Bronchial epithelial cell (primary cell): Measurements from ENCODE around the gene NEK3. TPM values are rescaled to one million over a fixed set of nuclear protein-coding genes. Genes with fewer than 3 reads are reported as not detected.
A peak's percentile ranks its signal among the peaks of the same experiment; 100 is the strongest.
"Not testable (repeated sequence)": the region's sequence is repeated elsewhere in the genome, so short reads cannot be mapped to it uniquely, and the experiment has no call there.

ENCODE experiments used
- DNase-seq: peaks from one replicate; pipeline ENCODE4 v3.0.0-alpha.2; 2010; ENCODE audit warnings: low read depth
- FAIRE-seq: peaks from 2 replicates; lab custom pipeline; 2011; peaks lifted over from hg19 to GRCh38; lab: Jason Lieb, UNC
- H3K27me3 ChIP-seq: 2 replicates; pipeline ENCODE4 v1.5.1; 2011; ENCODE audit warnings: low read length; ENCODE audit not compliant: control insufficient read depth, insufficient read depth
- H3K36me3 ChIP-seq: 2 replicates; pipeline ENCODE4 v1.5.1; 2011; ENCODE audit warnings: low read length; ENCODE audit not compliant: control insufficient read depth, insufficient read depth
- H3K4me3 ChIP-seq: 2 replicates; pipeline ENCODE4 v1.5.1; 2011; ENCODE audit warnings: mild to moderate bottlenecking, low read depth, low read length, control low read depth
- total RNA-seq: library from RNA; depleted of rRNA; stranded (reverse); fragments of >200 nt; gene quantifications from 2 replicates; pipeline ENCODE4 v1.2.1, GENCODE V29; 2014
- TF ChIP-seq, protein P1 (sequence below): IDR thresholded peaks from 2 replicates; pipeline ENCODE4 v1.5.1; 2011; ENCODE audit warnings: mild to moderate bottlenecking, moderate library complexity, low read length, control low read depth, inconsistent platforms; ENCODE audit not compliant: insufficient read depth, severe bottlenecking

The NEK3 gene
- 6.8 and 9.3 TPM in 2 replicates for total RNA-seq

GRCh38 chr13:52159159-52159982, at the start of gene NEK3:
NEK3 (minus strand) TSS chr13:52159597; CDS start chr13:52156191, 3,406 bp downstream.
- H3K36me3 ChIP-seq, result no peaks in the 10 kb centered on the region
- H3K27me3 ChIP-seq, result no peaks in the 10 kb centered on the region
- DNase-seq (peak; percentile 32), FAIRE-seq (no peak)
- TF ChIP-seq, protein P1, sequence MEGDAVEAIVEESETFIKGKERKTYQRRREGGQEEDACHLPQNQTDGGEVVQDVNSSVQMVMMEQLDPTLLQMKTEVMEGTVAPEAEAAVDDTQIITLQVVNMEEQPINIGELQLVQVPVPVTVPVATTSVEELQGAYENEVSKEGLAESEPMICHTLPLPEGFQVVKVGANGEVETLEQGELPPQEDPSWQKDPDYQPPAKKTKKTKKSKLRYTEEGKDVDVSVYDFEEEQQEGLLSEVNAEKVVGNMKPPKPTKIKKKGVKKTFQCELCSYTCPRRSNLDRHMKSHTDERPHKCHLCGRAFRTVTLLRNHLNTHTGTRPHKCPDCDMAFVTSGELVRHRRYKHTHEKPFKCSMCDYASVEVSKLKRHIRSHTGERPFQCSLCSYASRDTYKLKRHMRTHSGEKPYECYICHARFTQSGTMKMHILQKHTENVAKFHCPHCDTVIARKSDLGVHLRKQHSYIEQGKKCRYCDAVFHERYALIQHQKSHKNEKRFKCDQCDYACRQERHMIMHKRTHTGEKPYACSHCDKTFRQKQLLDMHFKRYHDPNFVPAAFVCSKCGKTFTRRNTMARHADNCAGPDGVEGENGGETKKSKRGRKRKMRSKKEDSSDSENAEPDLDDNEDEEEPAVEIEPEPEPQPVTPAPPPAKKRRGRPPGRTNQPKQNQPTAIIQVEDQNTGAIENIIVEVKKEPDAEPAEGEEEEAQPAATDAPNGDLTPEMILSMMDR, result no peak
- H3K4me3 ChIP-seq, result peak within 1 kb of the TSS; percentile 75

GRCh38 chr13:52208384-52208783, 49.0 kb upstream of the NEK3 start:
- not testable (repeated sequence) for H3K27me3 ChIP-seq, DNase-seq, FAIRE-seq, H3K36me3 ChIP-seq, H3K4me3 ChIP-seq

DNA sequence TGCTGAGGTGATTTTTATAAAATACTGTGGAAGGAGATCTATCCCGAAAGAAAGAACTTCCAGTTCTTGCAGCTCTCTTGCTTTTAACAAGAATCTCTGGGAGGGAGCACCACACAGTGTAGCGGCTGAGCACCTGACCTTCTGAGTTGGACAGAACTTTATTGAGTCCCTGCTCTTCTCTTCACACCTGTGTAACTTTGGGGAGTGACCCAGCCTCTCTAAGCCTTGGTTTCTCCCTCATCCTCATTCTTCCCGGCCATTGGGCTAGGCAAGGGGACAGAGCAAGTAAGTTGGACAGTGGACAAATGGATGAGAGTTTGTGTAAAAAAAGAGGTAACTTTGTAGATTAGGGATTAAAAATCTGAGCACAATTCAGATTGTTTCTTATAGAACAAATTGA, 48.5 kb upstream of the NEK3 start:
- H3K4me3 ChIP-seq, H3K36me3 ChIP-seq, DNase-seq, FAIRE-seq, H3K27me3 ChIP-seq: not testable (repeated sequence)

DNA sequence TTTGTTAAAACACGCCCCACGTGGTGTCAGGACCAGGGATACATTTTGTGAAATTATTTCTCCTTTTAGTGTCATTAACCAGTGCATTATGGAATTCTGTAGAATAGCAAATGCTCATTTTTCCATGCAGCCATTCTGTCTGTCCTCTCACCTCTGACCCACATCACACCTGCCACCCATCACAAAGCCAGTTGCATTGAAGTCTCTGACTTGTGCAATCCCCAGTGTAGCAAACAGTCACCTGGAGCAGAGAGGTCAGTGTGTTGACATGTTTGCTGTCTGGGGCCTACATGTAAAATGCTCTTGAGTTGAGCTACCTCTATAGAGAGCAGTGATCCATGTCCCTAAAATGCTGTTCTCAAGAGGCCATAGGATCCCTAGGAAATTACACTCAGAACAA, 47.9 kb upstream of the NEK3 start:
- H3K4me3 ChIP-seq, H3K36me3 ChIP-seq, FAIRE-seq, H3K27me3 ChIP-seq, DNase-seq: not testable (repeated sequence)

DNA sequence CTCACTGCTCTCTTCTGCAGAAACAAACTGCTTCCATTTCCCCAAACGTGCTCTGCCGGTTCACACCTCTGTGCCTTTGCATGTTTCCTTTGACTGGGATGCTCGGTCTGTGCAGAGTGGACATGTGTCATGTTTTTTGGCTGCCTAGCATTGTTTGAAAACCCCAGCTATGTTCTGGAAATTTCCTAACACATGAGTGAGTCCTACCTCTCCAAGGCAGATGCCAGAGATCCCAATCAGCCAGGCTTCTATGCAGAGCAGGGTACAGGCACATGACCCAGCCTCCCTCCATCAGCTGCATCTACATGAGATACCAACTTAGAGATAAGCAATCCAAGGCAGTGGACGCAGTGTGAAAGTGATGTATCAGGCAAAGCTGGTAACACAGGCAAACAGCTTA, 45.1 kb upstream of the NEK3 start:
- not testable (repeated sequence) for FAIRE-seq, DNase-seq, H3K4me3 ChIP-seq, H3K27me3 ChIP-seq, H3K36me3 ChIP-seq

DNA sequence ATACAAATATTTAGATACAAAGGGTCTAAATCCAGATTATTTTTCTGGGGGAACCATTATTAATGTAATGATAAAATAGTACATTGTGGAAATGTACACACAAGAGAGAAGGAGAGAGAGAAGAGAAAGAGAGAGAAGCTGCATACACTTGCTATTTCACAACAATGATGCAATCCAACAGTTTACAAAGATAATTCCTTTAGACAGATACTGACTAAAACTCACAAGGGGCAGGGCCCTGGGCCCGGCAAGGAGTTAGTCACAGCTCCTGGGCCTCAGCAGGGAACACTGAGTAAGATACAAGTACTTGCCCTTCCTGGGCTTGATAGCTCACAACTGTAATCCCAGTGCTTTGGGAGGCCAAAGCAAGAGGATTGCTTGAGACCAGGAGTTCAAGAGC, 44.5 kb upstream of the NEK3 start:
- FAIRE-seq, H3K27me3 ChIP-seq, H3K36me3 ChIP-seq, H3K4me3 ChIP-seq: not testable (repeated sequence)
- peak; percentile 85 for DNase-seq

DNA sequence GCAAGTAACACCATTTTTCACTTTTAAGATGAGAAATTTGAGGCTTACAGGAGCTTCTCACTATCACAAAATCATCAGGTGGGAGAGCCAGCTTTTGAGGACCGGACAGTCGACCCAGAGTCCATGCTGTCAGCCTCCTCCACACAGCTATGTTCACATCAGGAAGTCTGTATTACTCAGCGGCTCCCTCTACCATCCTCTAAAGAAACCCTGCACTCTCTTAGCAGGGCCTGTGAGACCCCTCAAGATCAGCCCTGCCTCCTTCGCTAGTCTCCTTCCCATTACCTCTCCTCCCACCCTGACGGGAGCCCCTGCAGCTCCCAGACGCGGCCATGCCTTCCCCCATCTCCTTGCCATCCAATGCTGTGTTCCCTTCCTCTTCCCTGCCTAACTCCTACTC, 43.1 kb upstream of the NEK3 start:
- H3K27me3 ChIP-seq, FAIRE-seq, DNase-seq, H3K36me3 ChIP-seq, H3K4me3 ChIP-seq: not testable (repeated sequence)

DNA sequence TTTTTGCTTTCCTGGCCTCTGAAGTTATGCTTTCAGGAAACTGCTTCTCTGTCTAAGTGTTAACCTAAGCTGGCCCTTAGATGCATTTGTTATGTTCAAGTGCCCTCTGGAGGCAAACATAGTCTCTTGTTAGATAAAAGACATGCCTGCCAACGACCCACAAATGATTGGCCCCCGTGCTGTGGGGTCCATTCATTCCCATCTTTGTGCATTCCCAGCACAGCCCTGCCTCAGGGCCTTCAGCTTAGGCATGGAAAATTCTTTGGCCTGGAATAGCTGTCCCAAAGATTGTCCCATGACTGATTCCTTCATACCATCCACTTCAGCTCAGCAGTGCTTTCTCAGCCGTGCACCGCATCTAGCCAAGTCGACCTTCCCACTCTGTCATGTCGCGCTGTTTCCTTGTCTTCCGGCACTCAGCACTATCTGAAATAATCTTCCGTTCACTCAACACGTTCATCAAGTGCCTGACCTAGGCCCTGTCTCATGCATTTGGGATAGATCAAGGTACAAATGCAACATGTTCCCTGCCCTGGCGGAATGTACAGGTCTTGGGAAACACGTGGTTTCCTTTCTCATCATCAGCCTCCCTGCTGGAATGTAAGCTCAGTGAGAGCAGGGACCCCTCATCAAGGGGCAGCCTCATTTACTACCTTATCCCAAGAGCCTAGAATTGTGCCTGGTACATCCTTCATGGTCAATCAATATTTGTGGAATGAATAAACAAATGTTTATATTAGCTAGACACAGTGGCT, 42.2 kb upstream of the NEK3 start:
- H3K27me3 ChIP-seq, H3K4me3 ChIP-seq, H3K36me3 ChIP-seq, FAIRE-seq: not testable (repeated sequence)
- TF ChIP-seq, protein P1, result peak; percentile 41
- DNase-seq, result peak; percentile 50
